NCI-H1694 treated with DMSO at 0.1 percent for 48 hours (cell line): Measurements from ENCODE around the gene FNBP1.

Experiments used
- DNase-seq: peaks from one replicate; lab custom pipeline; 2025; lab: John Stamatoyannopoulos, UW

FNBP1 gene

GRCh38 chr9:130042885-130043653 is at the start of gene FNBP1:
TSS of gene FNBP1 (minus strand) at chr9:130043189. CDS start at chr9:130042975, 214 bp downstream.
- DNase-seq: peak; percentile 40

DNA sequence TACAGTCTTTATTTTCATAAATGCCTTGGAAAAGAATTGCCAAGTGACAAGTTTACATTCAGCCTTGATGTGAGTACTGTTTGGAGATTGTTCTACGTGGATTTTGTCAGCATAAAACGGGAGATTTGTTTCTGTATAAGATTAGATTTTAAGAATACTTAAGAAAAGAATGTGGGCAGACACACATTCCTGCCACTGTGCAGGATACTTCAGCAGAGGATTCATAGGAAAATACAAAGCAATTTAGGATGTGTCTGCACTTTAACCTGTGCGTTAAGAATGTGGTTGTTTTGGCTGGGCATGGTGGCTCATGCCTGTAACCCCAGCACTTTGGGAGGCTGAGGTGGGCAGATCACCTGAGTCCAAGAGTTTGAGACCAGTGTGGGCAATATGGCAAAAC is 47.9 kb upstream of the FNBP1 start:
- no peak for DNase-seq

GRCh38 chr9:130089141-130089540 is 46.2 kb upstream of the FNBP1 start:
- DNase-seq: no peak

DNA sequence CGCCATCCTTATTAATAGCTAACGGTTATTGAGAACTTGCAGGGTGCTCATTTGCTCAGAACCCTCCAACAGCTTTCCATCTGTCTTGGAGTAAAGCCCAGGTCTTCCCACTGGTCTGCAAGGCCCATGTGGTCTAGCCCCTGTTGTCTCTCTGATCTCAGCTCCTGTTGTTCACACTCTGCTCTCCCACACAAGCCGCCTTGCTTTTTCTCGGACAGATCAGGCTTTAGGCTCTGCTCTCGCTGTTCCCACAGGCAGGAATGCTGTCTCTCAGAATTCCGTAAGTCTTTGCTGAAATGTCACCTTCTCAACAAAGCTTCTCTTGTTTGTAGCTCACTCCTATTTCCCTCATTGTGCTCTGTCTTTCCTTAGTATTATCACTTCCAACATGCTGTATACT is 45.1 kb upstream of the FNBP1 start:
- no peak for DNase-seq

DNA sequence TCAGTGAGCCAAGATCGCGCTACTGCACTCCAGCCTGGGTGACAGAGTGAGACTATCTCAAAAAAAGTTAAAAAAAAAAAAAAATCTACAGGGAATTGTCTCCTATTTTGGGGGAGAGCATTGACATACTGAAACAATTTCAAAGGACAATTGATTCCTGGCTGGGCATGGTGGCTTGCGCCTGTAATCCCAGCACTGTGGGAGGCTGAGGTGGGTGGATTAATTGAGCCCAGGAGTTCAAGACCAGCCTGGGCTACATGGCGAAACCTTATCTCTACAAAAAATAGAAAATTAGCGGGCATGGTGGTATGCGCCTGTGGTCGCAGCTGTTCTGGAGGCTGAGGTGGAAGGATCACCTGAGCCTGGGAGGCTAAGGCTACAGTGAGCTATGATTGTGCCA is 41.3 kb upstream of the FNBP1 start:
- DNase-seq: no peak

DNA sequence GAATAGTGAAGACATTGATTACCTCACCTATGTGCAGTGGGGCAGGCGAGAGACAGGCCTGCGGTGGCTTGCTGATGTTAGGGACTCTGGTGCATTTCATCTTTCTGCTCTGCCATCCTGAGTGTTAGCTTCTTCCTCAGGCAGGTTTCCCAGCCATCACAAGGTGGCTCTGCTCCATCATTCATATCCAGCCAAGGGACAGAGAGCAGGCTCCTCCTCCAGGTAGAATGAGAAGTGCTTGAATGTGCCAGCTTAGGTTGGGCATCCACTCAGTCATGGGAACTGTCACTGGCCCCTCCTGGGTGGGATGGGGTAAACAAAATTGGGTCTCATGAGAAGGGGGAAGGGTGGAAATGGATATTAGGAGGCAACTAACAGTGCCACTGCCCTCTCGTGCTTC is 35.6 kb upstream of the FNBP1 start:
- DNase-seq: no peak

GRCh38 chr9:130073373-130073772 is 30.4 kb upstream of the FNBP1 start:
- DNase-seq: no peak

DNA sequence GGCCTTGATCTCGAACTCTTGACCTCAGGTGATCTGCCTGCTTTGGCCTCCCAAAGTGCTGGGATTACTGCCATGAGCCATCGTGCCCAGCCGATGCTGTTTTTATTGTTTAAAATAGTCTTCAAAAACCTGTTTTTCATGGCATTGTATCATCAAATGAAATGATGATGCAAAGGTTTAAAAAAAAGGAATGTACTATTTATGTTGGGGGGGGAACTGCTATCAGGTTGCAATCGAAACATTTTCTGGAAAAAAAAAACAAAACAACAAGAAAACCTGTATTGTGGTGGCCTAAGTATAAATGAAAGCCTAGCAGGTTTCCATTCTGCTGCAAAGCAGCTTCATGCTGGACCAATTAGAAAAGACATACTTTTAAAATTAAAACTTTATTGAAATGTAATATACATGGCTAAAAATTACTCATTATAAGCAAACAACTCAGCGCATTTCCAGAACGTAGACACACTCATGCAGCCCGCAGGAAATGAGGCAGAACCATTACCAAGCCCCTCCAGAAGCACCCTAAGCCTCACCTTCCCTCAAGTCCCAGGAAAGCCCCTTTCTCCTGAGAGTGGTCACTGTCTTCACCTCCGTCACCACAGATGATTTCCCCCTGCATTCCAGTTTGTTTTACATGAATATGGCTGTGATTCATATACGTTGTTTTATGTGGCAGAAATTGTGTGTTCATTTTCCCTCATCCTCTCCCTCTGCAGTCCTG is 29.7 kb upstream of the FNBP1 start:
- no peak for DNase-seq

DNA sequence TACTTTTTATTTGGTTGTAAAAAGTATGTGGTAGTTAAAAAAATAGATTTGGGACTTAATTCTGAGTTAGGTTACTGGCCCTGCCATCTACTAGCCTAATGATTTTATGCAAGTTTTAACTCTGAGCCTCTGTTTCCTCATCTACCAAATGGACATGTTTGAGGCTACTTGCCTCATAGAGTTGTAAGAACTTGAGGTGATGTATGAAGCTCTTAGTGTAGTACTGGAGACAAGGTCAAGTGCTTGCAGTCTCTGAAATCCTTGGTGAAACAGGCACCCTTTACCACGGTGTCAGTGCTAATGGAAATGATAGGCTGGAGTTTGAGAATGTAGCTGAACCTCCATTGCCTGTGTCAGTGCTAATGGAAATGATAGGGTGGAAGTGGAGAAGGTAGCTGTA is 26.1 kb upstream of the FNBP1 start:
- no peak for DNase-seq

DNA sequence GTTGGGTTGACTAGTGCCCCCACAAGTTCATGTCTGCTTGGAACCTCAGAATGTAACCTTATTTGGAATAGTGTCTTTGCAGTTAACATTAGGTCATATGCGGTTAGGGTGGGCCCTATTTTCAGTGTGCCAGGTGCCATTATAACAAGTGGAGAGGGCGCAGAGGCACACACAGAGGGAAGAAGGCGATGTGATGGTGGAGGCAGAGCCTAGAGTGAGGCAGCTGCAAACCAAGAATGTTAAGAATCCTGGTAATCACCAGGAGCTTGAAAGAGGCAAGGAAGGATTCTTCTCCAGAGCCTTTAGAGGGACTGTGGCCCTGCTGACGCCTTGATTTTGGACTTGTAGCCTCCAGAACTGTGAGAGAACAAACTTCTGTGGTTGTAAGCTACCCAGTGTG is 21.6 kb upstream of the FNBP1 start:
- DNase-seq: no peak

DNA sequence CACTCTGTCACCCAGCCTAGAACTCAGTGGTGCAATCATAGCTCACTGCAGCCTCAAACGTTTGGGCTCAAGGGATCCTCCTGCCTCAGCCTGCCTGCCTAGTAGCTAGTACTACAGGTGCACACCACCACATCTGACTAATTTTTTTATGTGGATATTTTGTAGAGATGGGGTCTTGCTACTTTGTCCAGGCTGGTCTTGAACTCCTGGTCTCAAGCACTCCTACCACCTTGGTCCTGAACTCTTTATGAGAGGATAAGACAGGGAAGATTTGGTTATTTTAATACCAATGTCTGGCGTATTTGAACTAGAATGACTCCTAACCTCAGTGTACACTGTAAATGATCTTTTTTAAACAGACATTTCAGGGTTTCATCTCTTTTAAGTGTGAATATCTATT is 19.8 kb upstream of the FNBP1 start:
- DNase-seq: no peak

GRCh38 chr9:130060296-130060695 is 17.3 kb upstream of the FNBP1 start:
- no peak for DNase-seq

- DNase-seq: no peak
Measured at GRCh38 chr9:130058887-130059286, 15.9 kb upstream of the FNBP1 start.

DNA sequence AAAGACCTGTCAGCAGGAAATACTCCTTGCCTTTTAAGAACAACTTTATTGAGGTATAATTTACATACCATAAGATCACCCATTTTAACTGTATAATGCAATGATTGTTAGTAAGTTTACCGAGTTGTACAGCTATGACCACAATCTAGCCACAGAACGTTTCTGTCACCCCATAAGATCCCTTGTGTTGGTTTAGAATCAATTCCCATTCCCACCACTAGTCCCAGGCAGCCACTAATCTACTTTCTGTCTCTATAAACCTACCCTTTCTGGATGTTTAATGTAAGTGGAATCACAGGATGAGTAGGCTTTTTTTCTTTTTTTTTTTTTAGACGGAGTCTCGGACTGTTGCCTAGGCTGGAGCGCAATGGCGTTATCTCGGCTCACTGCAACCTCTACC is 15.2 kb upstream of the FNBP1 start:
- DNase-seq: no peak

DNA sequence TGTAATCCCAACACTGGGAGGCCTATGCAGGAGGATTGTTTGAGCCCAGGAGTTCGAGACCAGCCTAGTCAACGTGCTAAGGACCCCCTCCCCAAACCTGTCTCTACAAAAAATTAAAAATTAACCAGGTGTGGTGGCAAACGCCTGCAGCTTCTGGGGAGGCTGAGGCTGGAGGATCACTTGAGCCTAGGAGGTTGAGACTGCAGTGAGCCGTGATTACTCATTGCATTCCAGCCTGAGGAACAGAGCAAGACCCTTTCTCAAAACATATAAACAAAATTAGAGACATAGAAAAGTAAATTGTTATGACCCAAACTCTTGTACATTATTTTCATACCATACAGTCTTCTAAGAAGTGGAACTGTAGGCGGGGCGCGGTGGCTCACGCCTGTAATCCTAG is 11.8 kb upstream of the FNBP1 start:
- no peak for DNase-seq

DNA sequence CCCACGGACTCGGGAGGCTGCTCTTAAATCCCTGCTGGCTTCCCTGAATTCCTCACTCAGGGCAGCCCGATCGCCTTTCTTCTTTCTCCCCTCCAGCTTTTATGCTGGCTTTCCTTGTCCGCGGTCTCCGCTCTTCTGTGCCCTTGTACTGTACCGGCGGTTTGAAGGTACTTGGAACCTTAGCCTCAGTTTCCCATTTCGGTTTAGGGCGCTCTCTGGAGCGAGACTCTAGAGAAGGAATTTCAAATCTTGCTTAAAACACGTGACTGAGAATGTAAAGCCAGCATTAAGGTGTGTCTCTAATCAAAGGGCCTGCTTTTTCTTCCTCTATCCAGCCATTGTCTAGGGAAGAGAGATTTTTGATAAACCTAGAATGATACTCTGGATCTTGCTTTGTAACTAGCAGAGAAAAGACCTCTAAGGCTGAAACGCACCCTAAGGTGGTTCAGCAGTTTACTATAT is 11.4 kb upstream of the FNBP1 start:
- DNase-seq: no peak

- no peak for DNase-seq
Measured at GRCh38 chr9:130053504-130054324, 10.7 kb upstream of the FNBP1 start, which contains the start of gene GPR107. TSS of gene GPR107 (plus strand) at chr9:130053906. CDS start at chr9:130053933, 27 bp downstream.

- no peak for DNase-seq
Measured at GRCh38 chr9:130053109-130053503, 10.1 kb upstream of the FNBP1 start.

- no peak for DNase-seq
Measured at GRCh38 chr9:130051855-130052254, 8.9 kb upstream of the FNBP1 start.

DNA sequence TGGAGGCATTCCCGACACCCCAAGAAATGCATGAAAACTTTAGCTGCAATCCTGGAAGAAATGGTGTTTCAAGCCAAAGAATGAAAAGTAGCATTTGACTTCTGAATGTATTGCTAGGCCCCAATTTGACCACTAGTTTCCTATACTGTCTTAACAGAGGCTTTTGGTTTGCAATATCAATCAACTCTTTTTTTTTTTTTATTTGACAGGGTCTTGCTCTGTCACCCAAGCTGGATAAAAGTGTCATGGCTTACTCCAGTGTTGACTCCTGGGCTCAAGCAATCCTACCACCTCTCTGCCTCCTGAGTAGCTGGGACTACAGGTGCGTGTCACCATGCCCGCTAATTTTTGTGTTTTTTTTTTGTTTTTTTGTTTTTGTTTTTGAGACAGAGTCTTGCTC is 7.5 kb upstream of the FNBP1 start:
- no peak for DNase-seq

- DNase-seq: no peak
Measured at GRCh38 chr9:130049431-130050210, 6.6 kb upstream of the FNBP1 start.
